DOHH2 (cell line): ENCODE measurements around the gene APEH.

Source experiments
- H3F3A ChIP-seq: fragments of 200-600 bp; sonication (generic), shearing (Covaris generic); 2 replicates; pipeline ENCODE4 v1.6.0; 2016; ENCODE audit warnings: antibody characterized with exemption, mild to moderate bottlenecking; ENCODE audit not compliant: control insufficient read depth, insufficient read depth
- H3K27ac ChIP-seq: fragments of 200-600 bp; sonication (generic); 2 replicates; pipeline ENCODE4 v1.5.1; 2014; ENCODE audit warnings: low read depth, mild to moderate bottlenecking, low read length, moderate library complexity
- H3K27me3 ChIP-seq: fragments of 200-600 bp; sonication (generic); 2 replicates; pipeline ENCODE4 v1.6.1; 2014; ENCODE audit warnings: mild to moderate bottlenecking, low read length, mixed read lengths; ENCODE audit not compliant: control insufficient read depth
- H3K36me3 ChIP-seq: fragments of 200-600 bp; sonication (generic); 2 replicates; pipeline ENCODE4 v1.6.1; 2014; ENCODE audit warnings: mild to moderate bottlenecking, low read length, moderate library complexity, mixed read lengths; ENCODE audit not compliant: control insufficient read depth
- H3K4me1 ChIP-seq: fragments of 200-600 bp; sonication (generic); 2 replicates; pipeline ENCODE4 v1.6.1; 2014; ENCODE audit warnings: mild to moderate bottlenecking, low read length, mixed read lengths; ENCODE audit not compliant: control insufficient read depth
- H3K4me2 ChIP-seq: fragments of 200-600 bp; sonication (generic); 2 replicates; pipeline ENCODE4 v1.6.0; 2014; ENCODE audit warnings: mild to moderate bottlenecking, low read length, moderate library complexity
- H3K4me3 ChIP-seq: fragments of 200-600 bp; sonication (generic); 2 replicates; pipeline ENCODE4 v1.5.1; 2014; ENCODE audit warnings: mild to moderate bottlenecking, low read length, mixed read lengths
- H3K79me2 ChIP-seq: fragments of 200-600 bp; sonication (generic); 2 replicates; pipeline ENCODE4 v1.6.1; 2014; ENCODE audit warnings: mild to moderate bottlenecking, low read length, mixed read lengths; ENCODE audit not compliant: control insufficient read depth
- H3K9me2 ChIP-seq: fragments of 200-600 bp; sonication (generic); replicated peaks from 2 replicates; pipeline ENCODE4 v1.6.1; 2014; ENCODE audit warnings: mild to moderate bottlenecking, low read length, mixed read lengths; ENCODE audit not compliant: control insufficient read depth
- H3K9me3 ChIP-seq: fragments of 200-600 bp; sonication (generic); 2 replicates; pipeline ENCODE4 v1.6.1; 2014; ENCODE audit warnings: antibody characterized with exemption, low read length, mixed read lengths; ENCODE audit not compliant: control insufficient read depth, insufficient read depth
- H4K20me1 ChIP-seq: fragments of 200-600 bp; sonication (generic); 2 replicates; pipeline ENCODE4 v1.6.0; 2014; ENCODE audit warnings: low read depth, mild to moderate bottlenecking, antibody characterized with exemption, low read length, moderate library complexity; ENCODE audit not compliant: control insufficient read depth, insufficient read depth
- EZH2phosphoT487 ChIP-seq: fragments of 200-600 bp; sonication (generic); IDR thresholded peaks from 2 replicates; pipeline ENCODE4 v1.6.1; 2017; ENCODE audit warnings: borderline replicate concordance, mild to moderate bottlenecking, antibody characterized with exemption, low read length, moderate library complexity, mixed read lengths
- TF ChIP-seq, protein P1 (sequence below): fragments of 200-600 bp; sonication (generic); IDR thresholded peaks from one replicate; pipeline ENCODE4 v1.5.1; 2014; ENCODE audit warnings: antibody characterized with exemption, mild to moderate bottlenecking, low read depth, low read length; ENCODE audit not compliant: poor library complexity, severe bottlenecking

The APEH gene

DNA sequence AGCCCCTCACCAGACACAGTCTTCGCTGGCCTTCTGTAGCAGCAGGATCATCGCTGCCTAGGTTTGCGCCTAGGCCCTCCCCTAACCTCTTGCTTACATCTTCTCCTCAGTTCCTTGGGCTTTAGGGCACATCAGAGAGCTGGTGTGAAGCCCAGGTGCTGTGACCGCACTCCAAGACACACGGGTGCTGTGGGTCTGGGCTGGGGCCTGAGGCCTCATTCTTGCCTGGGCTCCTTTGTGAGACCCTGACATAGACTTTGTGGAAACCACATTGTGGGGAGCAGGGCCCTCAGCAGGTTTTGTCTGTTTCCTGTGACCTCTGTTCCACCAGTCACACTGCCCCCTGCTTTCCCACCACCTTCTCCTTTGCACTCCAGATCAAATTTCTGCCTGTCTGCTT, 37.3 kb downstream of the APEH start:
- Histone ChIP-seq H3K27me3 (no peaks in the 10 kb centered on the region), H3K27ac (no peak overlapping the region), H3K9me3 (no peaks in the 10 kb centered on the region), H3K79me2 (no peaks in the 10 kb centered on the region), H3K9me2 (no peaks in the 10 kb centered on the region), H4K20me1 (no peaks in the 10 kb centered on the region), H3K4me2 (no peak overlapping the region), H3K4me3 (no peak overlapping the region), H3F3A (no peaks in the 10 kb centered on the region), H3K36me3 (no peaks in the 10 kb centered on the region), H3K4me1 (no peaks in the 10 kb centered on the region)
- TF ChIP-seq, protein P1, sequence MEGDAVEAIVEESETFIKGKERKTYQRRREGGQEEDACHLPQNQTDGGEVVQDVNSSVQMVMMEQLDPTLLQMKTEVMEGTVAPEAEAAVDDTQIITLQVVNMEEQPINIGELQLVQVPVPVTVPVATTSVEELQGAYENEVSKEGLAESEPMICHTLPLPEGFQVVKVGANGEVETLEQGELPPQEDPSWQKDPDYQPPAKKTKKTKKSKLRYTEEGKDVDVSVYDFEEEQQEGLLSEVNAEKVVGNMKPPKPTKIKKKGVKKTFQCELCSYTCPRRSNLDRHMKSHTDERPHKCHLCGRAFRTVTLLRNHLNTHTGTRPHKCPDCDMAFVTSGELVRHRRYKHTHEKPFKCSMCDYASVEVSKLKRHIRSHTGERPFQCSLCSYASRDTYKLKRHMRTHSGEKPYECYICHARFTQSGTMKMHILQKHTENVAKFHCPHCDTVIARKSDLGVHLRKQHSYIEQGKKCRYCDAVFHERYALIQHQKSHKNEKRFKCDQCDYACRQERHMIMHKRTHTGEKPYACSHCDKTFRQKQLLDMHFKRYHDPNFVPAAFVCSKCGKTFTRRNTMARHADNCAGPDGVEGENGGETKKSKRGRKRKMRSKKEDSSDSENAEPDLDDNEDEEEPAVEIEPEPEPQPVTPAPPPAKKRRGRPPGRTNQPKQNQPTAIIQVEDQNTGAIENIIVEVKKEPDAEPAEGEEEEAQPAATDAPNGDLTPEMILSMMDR: no peak
- TF ChIP-seq EZH2phosphoT487: no peak

DNA sequence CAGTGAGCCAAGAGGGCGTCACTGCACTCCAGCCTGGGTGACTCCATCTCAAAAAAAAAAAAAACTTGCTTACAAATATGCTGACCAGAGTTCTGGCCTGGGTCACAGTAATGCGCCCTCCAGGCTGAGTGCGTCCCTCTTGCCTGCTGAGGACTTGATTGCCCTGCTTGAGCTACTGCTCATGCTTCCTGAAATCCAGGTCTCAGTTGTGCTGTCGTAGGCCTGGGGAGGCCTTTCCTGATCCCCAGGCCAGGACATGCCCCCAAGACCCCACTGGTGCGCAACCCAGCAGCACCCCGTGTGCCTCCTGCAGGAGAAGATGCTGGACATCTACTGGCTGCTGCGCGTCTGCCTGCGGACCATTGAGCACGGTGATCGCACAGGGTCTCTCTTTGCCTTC, 38.0 kb downstream of the APEH start:
- no peak overlapping the region for H3K4me3 ChIP-seq
- no peaks in the 10 kb centered on the region for H4K20me1 ChIP-seq

DNA sequence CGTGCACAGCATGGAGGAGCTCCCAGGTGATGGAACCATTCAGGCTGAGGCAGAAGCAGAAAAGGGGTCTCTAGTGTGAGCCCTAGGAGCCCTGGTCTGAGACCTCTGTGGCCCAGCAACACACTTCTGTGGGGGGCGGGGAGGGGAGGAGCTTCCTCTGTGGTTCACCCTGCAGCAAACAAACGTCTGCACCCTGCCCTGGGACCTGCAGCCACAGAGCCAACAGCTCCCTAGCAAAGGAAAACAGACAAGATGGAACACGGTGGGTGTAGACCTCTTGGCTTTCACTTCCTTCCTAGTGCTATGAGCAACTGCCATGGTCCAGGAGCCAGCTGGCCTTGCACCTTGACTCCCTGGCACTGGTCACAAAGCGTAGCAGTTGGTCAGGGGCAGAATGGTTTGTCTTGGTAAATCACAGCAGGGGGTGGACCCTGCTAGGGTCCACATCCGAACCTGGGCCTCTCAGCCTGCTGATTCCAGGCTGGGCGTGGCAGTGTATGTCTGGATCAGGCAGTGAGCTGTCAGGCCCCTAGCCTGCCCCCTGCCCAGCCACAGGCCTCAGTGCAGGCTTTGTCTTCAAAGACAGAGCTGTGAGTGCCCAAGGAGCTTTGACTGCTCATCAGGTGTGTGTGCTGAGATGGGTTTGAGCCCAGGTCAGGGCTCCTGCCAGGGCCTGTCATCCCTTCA, 38.6 kb downstream of the APEH start:
- no peaks in the 10 kb centered on the region for H3K79me2 ChIP-seq
- TF ChIP-seq, protein P1: no peak
- TF ChIP-seq EZH2phosphoT487: no peak
- H4K20me1 ChIP-seq: no peaks in the 10 kb centered on the region
- no peak overlapping the region for H3K27ac ChIP-seq
- no peak overlapping the region for H3K4me3 ChIP-seq
- no peaks in the 10 kb centered on the region for H3K9me3 ChIP-seq
- no peaks in the 10 kb centered on the region for H3K9me2 ChIP-seq
- H3K4me1 ChIP-seq: no peaks in the 10 kb centered on the region
- H3F3A ChIP-seq: no peaks in the 10 kb centered on the region
- 0 out of 2 replicates have a peak, but pooled peaks cover 4% of the 10 kb centered on the region for H3K36me3 ChIP-seq
- H3K4me2 ChIP-seq: no peak overlapping the region
- no peaks in the 10 kb centered on the region for H3K27me3 ChIP-seq

More for the DNA sequence above, 38.0 kb downstream of the APEH start:
- H3K36me3 ChIP-seq: 0 out of 2 replicates have a peak, but pooled peaks cover 4% of the 10 kb centered on the region
- H3K27ac ChIP-seq: no peak overlapping the region
- H3K9me2 ChIP-seq: no peaks in the 10 kb centered on the region
- no peak overlapping the region for H3K4me2 ChIP-seq
- H3K79me2 ChIP-seq: no peaks in the 10 kb centered on the region
- no peaks in the 10 kb centered on the region for H3F3A ChIP-seq
- no peaks in the 10 kb centered on the region for H3K4me1 ChIP-seq
- TF ChIP-seq, protein P1: no peak
- no peak for TF ChIP-seq EZH2phosphoT487
- no peaks in the 10 kb centered on the region for H3K27me3 ChIP-seq
- H3K9me3 ChIP-seq: no peaks in the 10 kb centered on the region
